ENCODE data around the gene RNF220.

DNA sequence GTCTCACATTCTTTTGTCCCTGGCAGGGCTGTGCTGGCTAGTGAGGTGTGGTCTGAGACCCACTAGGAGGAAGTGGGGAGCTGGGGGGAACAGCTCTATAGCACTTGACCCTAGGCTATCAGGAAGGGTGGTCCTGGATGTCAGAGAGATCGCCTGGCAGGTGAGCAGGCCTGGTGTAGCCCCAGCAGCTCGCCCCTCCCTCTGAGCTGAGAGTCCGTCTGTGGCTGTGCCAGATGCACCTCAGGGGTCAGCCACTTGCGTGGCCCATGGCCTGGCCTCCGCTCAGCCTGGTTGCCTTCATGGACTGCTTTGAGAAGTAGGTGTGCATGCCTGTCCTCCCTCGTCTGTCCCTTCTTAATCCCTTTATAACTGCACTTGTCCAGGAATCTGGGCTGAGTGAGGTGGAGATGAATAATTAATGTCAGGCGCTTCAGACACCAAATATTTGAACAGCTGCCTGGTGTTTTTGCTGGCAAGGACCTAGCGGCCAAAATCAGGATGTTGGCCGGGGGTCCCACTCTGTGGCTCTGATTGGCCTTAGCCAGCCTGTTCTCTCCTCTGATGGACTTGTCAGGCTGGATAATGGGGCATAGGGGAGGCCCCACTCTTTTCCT, 238.8 kb downstream of the RNF220 start:
- TF ChIP-seq, protein P1, sequence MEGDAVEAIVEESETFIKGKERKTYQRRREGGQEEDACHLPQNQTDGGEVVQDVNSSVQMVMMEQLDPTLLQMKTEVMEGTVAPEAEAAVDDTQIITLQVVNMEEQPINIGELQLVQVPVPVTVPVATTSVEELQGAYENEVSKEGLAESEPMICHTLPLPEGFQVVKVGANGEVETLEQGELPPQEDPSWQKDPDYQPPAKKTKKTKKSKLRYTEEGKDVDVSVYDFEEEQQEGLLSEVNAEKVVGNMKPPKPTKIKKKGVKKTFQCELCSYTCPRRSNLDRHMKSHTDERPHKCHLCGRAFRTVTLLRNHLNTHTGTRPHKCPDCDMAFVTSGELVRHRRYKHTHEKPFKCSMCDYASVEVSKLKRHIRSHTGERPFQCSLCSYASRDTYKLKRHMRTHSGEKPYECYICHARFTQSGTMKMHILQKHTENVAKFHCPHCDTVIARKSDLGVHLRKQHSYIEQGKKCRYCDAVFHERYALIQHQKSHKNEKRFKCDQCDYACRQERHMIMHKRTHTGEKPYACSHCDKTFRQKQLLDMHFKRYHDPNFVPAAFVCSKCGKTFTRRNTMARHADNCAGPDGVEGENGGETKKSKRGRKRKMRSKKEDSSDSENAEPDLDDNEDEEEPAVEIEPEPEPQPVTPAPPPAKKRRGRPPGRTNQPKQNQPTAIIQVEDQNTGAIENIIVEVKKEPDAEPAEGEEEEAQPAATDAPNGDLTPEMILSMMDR (IDR thresholded peaks at IDR 0.05; ENCODE audit: extremely low read depth in 1 of 2, insufficient read depth in 1 of 2, low read depth in 1 of 2, low read length in 2 of 2): no peak
- TF ChIP-seq POLR2A (IDR thresholded peaks at IDR 0.05; ENCODE audit: low read depth, low read length) (no peak), POLR2AphosphoS5 (IDR thresholded peaks at IDR 0.05; ENCODE audit: insufficient read depth, low read depth, low read length) (no peak), JUN (IDR thresholded peaks at IDR 0.05; ENCODE audit: borderline replicate concordance, insufficient read depth, insufficient read length, low read depth) (no peak), MAX (IDR thresholded peaks at IDR 0.05; ENCODE audit: insufficient read depth, insufficient read length) (no peak), EZH2 (IDR thresholded peaks at IDR 0.05; ENCODE audit: borderline replicate concordance, low read depth, low read length, severe bottlenecking) (no peak), MYC (IDR thresholded peaks at IDR 0.05; ENCODE audit: low read depth, low read length) (no peak), FOS (IDR thresholded peaks at IDR 0.05; ENCODE audit: borderline replicate concordance, insufficient read depth, low read length) (no peak), GATA2 (IDR thresholded peaks at IDR 0.05; ENCODE audit: insufficient read depth, insufficient read length, low read depth, low read length) (no peak)
